Ectodermal cell (in vitro differentiated cells): ENCODE data around the gene CHST7.
A peak's percentile ranks its signal among the peaks of the same experiment; 100 is the strongest.

ENCODE experiments used
- H3K27ac ChIP-seq: 2 replicates; pipeline ENCODE4 v1.7.0; 2013; ENCODE audit warnings: mild to moderate bottlenecking, low read depth, low read length; ENCODE audit not compliant: insufficient read depth, poor library complexity, severe bottlenecking
- H3K27me3 ChIP-seq: 2 replicates; pipeline ENCODE4 v1.7.0; 2013; ENCODE audit warnings: mild to moderate bottlenecking, low read length; ENCODE audit not compliant: insufficient read depth, control insufficient read depth, poor library complexity, severe bottlenecking
- H3K36me3 ChIP-seq: one replicate; pipeline ENCODE4 v1.7.0; 2013; ENCODE audit warnings: low read length; ENCODE audit not compliant: control insufficient read depth, insufficient read depth
- H3K4me1 ChIP-seq: one replicate; pipeline ENCODE4 v1.7.0; 2013; ENCODE audit warnings: low read length; ENCODE audit not compliant: control insufficient read depth, insufficient read depth
- H3K4me3 ChIP-seq: 2 replicates; pipeline ENCODE4 v1.7.0; 2013; ENCODE audit warnings: low read depth, low read length, control low read depth; ENCODE audit not compliant: insufficient read depth
- H3K9me3 ChIP-seq: 2 replicates; pipeline ENCODE4 v1.7.0; 2013; ENCODE audit warnings: mild to moderate bottlenecking, low read length, moderate library complexity; ENCODE audit not compliant: control insufficient read depth
- WGBS, 2 experiments: methylation state at CpG; one replicate each; pipeline ENCODE4 v1.1.7; 2013; ENCODE audit warnings: missing lambda C conversion rate in 2 of 2; 5-methylcytosine and 5-hydroxymethylcytosine counted together

CHST7 gene

DNA sequence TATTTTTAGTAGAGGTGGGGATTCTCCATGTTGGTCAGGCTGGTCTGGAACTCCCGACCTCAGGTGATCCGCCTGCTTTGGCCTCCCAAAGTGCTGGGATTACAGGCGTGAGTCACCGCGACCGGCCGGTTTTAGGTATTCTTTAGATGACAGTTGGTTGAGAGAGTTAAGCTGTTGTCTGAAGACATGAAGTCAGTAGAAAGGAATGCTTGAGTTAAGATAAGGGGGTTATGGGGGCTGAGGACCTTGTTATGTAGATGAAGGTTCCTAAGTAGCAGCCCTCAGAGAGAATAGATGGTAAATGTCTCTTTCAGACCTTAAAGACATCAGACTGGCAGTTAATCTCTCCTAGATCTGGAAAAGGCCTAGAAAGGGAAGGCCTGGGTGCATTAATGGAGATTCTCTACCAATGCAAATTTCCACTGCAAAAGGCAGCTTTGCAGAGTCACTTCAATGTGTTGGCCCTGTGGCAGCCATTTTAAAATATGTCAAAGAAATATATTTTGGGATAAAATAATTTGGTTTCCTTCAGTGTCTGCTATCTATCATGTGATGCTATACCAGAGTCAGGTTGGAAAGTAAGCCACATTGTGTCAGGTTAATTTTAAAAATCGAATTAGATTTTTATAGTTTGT, 22.0 kb upstream of the CHST7 start:
- WGBS, 2 experiments, result 17 to 27% methylated on average over 8 of the region's 8 CpGs
- Histone ChIP-seq H3K4me1 (peaks cover 3% of the 10 kb centered on the region), H3K27ac (peak overlapping the region; percentile 36), H3K27me3 (no peaks in the 10 kb centered on the region), H3K4me3 (no peak overlapping the region), H3K9me3 (no peaks in the 10 kb centered on the region), H3K36me3 (no peaks in the 10 kb centered on the region)

GRCh38 chrX:46553935-46554334, 19.6 kb upstream of the CHST7 start:
- H3K27ac ChIP-seq, result no peak overlapping the region
- WGBS, 2 experiments, result 93 to 98% methylated on average over 5 of the region's 5 CpGs
- no peaks in the 10 kb centered on the region for H3K27me3 ChIP-seq
- H3K9me3 ChIP-seq, result no peaks in the 10 kb centered on the region
- H3K4me3 ChIP-seq, result no peak overlapping the region
- H3K4me1 ChIP-seq, result no peaks in the 10 kb centered on the region
- no peaks in the 10 kb centered on the region for H3K36me3 ChIP-seq

DNA sequence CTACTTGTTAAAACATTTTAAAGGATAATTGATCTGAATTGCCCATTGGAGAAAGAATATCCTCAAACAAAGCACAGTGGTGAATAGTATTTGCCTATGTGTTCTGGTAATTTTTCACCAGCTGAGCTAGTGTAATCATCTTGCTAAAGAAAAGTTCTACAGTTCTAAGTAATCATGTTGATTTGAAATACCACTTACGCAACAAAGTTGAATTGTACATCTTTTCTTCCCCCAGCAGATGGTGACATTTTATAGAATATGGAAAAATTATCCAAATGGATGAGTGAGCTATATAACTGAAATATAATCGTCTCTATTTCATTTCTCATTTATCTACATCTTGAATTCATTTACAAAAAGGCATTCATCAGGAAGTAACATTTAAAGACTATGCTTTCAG, 18.6 kb upstream of the CHST7 start:
- H3K4me1 ChIP-seq, result no peaks in the 10 kb centered on the region
- no peak overlapping the region for H3K4me3 ChIP-seq
- H3K27me3 ChIP-seq, result no peaks in the 10 kb centered on the region
- WGBS, 2 experiments, result 67% methylated on average over 1 of the region's 2 CpGs; no CpG with 5 or more reads in 1 of the 2 experiments
- no peaks in the 10 kb centered on the region for H3K36me3 ChIP-seq
- no peaks in the 10 kb centered on the region for H3K9me3 ChIP-seq
- H3K27ac ChIP-seq, result no peak overlapping the region

DNA sequence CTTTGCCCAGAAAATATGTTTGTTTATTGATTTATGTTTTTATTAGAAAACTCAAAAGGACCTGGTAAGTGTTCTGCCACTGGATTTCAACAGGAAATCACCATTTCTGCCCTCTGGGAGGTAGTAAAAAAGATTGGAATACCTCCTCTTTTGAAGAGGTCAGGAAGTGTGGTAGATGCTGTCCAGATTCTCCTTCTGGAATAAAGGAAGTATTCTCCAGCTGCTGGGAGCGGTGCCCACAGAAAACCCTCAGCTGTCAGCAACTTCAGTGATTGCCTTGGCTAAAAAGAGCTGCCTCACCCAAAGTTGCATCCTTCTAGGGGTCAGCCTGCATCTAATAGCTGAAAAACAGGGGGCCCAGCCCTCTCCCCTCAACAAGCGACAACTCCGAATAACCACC, 14.5 kb upstream of the CHST7 start:
- no peaks in the 10 kb centered on the region for H3K4me1 ChIP-seq
- no peaks in the 10 kb centered on the region for H3K9me3 ChIP-seq
- no peaks in the 10 kb centered on the region for H3K27me3 ChIP-seq
- no peak overlapping the region for H3K4me3 ChIP-seq
- H3K27ac ChIP-seq, result no peak overlapping the region
- WGBS, 2 experiments, result 91 to 95% methylated on average over 3 of the region's 3 CpGs
- no peaks in the 10 kb centered on the region for H3K36me3 ChIP-seq

GRCh38 chrX:46561824-46562657, 11.5 kb upstream of the CHST7 start:
- H3K36me3 ChIP-seq, result no peaks in the 10 kb centered on the region
- no peak overlapping the region for H3K27ac ChIP-seq
- 88 to 91% methylated on average over 6 of the region's 6 CpGs for WGBS, 2 experiments
- no peaks in the 10 kb centered on the region for H3K27me3 ChIP-seq
- H3K9me3 ChIP-seq, result no peaks in the 10 kb centered on the region
- no peak overlapping the region for H3K4me3 ChIP-seq
- no peaks in the 10 kb centered on the region for H3K4me1 ChIP-seq

- no peaks in the 10 kb centered on the region for H3K36me3 ChIP-seq
- no peaks in the 10 kb centered on the region for H3K9me3 ChIP-seq
- H3K27me3 ChIP-seq, result no peaks in the 10 kb centered on the region
- no peak overlapping the region for H3K4me3 ChIP-seq
- no peak overlapping the region for H3K27ac ChIP-seq
- H3K4me1 ChIP-seq, result no peaks in the 10 kb centered on the region
Measured at GRCh38 chrX:46567388-46567787, 6.2 kb upstream of the CHST7 start.

GRCh38 chrX:46569621-46570020, 3.9 kb upstream of the CHST7 start:
- H3K36me3 ChIP-seq, result no peaks in the 10 kb centered on the region
- peaks cover 8% of the 10 kb centered on the region for H3K27me3 ChIP-seq
- H3K4me1 ChIP-seq, result no peaks in the 10 kb centered on the region
- no peak overlapping the region for H3K4me3 ChIP-seq
- H3K27ac ChIP-seq, result no peak overlapping the region
- H3K9me3 ChIP-seq, result no peaks in the 10 kb centered on the region

- Histone ChIP-seq H3K36me3 (no peaks in the 10 kb centered on the region), H3K4me1 (peaks cover 6% of the 10 kb centered on the region), H3K27me3 (peaks cover 21% of the 10 kb centered on the region), H3K4me3 (no peak overlapping the region), H3K27ac (no peak overlapping the region), H3K9me3 (no peaks in the 10 kb centered on the region)
- WGBS, 2 experiments, result 77 to 85% methylated on average over 6 to 10 of the region's 10 CpGs
Measured at GRCh38 chrX:46571423-46572339, 1.9 kb upstream of the CHST7 start.

GRCh38 chrX:46572340-46572936, 1.1 kb upstream of the CHST7 start:
- no peak overlapping the region for H3K4me3 ChIP-seq
- H3K27ac ChIP-seq, result no peak overlapping the region
- peaks cover 21% of the 10 kb centered on the region for H3K27me3 ChIP-seq
- H3K36me3 ChIP-seq, result no peaks in the 10 kb centered on the region
- H3K9me3 ChIP-seq, result no peaks in the 10 kb centered on the region
- peaks cover 6% of the 10 kb centered on the region for H3K4me1 ChIP-seq
- 86 to 92% methylated on average over 4 to 5 of the region's 5 CpGs for WGBS, 2 experiments
